SHP77 treated with DMSO at 0.1 percent for 48 hours (cell line): ENCODE measurements around the gene ASIC4.

Experiments used
- DNase-seq: peaks from one replicate; lab custom pipeline; 2025; lab: John Stamatoyannopoulos, UW

The ASIC4 gene

DNA sequence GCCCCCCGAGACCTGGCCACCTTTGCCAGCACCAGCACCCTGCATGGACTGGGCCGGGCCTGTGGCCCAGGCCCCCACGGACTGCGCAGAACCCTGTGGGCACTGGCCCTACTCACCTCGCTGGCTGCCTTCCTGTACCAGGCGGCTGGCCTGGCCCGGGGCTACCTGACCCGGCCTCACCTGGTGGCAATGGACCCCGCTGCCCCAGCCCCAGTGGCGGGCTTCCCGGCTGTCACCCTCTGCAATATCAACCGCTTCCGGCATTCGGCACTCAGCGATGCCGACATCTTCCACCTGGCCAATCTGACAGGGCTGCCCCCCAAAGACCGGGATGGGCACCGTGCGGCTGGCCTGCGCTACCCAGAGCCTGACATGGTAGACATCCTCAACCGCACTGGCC, 554 bp downstream of the ASIC4 start:
- DNase-seq = no peak

DNA sequence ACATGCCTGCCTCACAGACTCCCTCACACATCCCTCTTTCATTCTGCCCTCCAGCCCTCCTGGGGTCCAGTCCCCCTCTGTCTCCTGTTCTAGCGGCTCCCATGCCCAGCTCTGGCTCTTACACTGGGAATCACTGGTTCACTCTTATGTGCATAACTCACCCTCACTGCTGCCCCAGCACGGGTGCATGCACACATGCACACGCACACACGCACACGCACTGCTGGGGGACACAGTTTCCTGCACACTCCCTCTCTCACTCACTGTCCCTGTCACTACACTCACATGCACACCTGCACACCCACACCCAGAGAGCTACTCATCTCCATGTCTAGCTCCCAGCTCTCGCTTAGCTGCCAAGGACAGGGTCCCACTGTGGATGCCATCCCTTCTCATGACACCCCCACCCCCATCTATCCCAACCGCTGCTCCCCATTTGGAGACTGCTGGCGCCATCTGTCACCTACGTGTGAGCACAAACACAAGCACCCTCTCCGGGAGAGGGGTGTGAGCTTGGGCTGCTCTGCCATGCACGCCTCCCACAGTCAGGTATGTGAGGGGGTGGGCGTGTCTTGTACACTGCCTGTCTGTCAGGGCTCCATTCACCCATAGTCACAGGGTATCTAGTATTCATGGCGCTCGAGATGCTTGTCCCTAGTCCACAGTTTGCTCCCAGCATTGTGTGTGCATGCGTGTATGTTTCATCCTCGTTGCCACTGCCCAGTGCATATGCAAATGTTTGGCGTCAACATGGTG, 1.8 kb downstream of the ASIC4 start:
- DNase-seq = no peak

GRCh38 chr2:219516888-219517287, 2.6 kb downstream of the ASIC4 start:
- no peak for DNase-seq

GRCh38 chr2:219517954-219518778, 3.9 kb downstream of the ASIC4 start:
- no peak for DNase-seq

- no peak for DNase-seq
Measured at GRCh38 chr2:219519526-219519916, 5.2 kb downstream of the ASIC4 start.

- DNase-seq = no peak
Measured at GRCh38 chr2:219520079-219520478, 5.8 kb downstream of the ASIC4 start.

DNA sequence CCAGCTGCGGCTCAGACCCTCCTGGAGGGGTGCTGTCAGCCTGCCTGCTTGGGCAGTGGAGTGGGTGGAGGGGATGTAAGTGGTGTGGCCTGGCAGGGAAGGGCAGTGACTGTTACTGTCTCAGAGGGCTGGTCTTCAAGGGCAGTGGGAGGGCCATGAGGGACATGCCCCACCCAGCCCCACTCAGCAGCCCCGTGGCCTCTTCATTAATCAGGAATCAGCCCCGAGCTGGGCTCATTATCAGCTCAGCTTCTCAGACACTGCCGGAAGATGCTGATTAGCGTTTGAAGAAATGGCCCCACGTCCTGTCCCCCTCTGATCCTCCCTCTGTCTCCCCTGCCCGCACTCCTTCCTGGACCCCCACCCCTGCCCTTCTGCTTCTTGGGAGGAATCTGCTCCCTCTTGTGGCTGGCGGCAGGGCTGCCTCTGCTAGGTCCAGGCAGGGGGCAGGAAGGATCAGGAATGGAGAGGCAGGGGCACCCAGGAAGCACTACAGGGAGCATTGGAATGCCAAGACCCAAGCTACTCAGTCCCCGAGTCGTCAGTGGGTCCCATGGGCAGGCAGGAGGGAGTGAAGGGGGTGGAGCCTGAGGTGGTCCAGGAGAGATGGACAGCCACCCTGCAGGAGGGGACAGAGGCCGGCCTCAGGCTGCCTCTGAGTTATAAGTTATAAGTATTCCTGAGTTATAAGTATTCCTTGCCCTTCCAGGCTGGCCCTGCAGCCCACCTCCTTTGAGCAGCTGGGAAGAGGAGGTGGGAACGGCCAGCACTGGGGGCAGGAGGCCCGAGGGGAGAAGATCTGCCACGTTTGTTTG, 7.0 kb downstream of the ASIC4 start:
- DNase-seq = peak; percentile 19

- no peak for DNase-seq
Measured at GRCh38 chr2:219522111-219523030, 8.1 kb downstream of the ASIC4 start.

DNA sequence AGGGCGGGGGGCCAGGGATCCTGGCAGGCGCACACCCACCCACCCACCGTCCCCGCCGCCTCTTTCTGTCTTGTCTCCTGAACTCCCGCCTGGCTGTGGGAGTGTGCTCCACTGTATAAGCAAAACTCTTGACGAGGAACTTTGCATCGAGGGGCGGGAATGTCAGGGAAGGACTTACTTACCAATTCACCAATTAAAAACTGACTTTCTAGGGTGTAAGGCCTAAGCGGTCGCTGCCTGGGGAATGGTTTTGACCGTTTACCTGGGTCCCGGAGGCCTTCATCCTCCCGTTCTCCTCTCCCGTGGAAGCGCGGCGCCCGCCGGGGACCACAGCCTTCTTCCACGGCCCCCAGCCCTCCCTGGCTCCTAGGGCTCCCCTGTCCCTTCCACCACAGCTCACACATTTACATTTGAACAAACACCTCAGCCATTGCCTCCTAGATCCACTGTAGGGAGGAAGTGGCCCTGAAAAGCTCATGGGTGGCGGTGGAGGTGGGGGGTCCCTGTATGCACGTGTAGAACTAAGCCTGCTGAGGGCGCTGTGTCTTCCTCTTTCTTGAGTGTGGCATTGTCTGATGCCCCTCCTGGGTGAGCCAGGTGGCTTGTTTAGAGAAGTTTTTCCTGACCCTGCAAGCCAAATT, 8.9 kb downstream of the ASIC4 start:
- no peak for DNase-seq

- DNase-seq = no peak
Measured at GRCh38 chr2:219524817-219525216, 10.5 kb downstream of the ASIC4 start.

DNA sequence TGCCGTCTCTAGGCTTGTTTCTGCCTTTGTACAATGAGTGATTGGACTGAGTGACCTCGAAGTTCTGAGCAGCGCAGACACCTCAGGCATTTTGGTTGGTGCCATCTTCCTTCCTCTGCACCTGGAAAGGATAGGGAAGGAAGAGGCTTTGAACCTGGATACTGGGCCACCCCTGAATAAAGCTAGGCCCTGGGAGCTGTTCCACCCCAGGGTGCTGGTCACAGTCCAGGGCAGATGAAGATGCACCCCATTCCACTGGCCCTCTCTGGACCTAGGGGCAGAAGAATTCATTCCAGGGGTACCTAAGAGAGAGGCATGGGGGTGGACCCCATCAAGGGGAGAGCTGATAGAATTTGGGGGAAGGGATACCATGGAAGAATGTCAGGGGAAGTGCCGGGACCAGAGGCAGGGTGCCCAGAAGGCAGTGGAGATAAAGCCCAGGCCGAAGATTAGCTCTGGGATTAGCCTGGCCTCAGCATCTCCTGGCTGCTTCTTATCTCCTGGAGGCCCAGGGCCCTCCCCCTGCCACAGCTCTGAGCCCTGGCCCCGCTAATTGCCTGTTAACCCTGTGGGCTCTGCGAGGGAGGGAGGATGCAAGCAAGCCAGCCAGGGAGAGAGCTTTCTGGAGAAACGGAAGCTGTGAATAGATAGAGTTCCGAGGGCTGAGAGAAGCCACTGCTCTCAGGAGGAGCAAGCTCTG, 11.4 kb downstream of the ASIC4 start:
- DNase-seq = no peak

DNA sequence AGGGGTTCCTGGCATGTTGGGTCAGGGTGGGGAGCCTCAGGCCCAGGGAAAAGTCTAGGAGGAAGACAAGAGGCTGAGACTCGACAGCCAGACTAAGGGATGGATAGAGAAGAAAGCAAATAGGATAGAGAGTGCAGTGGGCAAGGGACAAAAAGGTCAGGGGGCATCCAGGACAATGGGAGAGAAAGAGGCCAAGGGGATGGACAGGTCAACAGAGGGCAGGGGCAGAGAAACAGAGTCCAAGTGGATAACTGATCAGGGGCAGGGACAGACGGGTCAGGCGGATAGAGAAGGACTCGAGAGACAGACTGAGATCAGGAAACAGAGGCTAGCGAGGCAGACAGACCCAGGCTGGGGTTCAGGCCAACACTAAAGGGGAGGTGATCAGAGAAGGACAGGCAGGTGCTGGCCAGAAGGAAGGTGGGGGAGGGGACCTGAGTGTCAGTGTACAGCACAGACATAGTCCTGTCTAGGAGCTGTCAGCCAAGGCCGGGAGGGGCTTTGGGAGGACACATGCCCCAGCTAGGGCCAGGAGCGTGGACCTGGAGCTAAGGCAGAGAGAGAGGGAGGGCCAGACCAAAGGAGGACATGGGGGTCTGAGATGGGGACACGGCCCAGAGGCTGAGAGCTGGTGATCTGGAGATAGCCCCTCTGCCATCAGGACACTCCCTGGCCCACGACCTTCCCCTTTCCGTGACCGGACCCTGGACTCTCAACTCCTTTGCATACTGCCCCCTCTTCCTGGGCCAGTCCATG, 12.2 kb downstream of the ASIC4 start:
- DNase-seq = no peak

DNA sequence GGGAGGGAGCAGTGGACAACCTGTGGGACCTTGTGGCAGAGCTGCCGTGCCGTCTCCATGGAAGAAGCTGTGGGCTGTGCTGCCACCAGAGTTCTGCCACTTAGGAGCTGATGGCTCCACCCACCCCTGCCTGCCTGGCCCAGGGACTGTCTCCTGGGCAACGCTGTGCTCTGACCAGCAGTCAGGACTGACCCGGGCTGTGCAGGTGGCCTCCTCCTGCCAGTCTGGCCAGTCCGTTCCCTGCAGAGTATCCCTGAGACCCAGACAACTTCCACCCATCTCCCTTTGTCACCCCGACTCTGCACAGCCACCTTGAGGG, 12.8 kb downstream of the ASIC4 start:
- no peak for DNase-seq

GRCh38 chr2:219527472-219527871, 13.2 kb downstream of the ASIC4 start:
- no peak for DNase-seq

- DNase-seq = peak; percentile 65
Measured at GRCh38 chr2:219530048-219530963, 16.0 kb downstream of the ASIC4 start.

DNA sequence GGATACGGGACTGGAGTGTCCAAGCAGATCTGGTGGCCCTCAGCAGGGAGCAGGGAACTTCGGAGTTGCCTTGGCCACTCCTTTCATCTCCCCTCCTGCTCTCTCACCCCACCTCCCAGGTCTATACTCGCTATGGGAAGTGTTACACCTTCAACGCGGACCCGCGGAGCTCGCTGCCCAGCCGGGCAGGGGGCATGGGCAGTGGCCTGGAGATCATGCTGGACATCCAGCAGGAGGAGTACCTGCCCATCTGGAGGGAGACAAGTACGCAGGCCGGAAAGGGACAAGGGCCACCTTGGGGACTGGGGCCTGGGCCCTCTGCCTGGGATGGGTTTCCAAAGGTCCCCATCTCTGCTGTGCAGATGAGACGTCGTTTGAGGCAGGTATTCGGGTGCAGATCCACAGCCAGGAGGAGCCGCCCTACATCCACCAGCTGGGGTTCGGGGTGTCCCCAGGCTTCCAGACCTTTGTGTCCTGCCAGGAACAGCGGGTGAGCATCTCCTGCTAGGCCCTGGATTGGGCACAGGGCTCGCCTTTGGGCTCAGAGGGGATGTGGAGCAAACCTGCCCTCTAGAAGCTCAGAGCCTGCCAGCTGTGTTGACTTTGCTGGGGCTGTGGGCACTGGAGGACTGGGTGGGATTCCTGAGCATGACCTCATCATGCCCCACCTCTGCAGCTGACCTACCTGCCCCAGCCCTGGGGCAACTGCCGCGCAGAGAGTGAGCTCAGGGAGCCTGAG, 17.5 kb downstream of the ASIC4 start:
- no peak for DNase-seq

GRCh38 chr2:219532378-219532649, 18.0 kb downstream of the ASIC4 start:
- DNase-seq = no peak
